ENCODE data around the gene PLA2G12B. TPM values are rescaled to one million over a fixed set of nuclear protein-coding genes. Genes with fewer than 3 reads are reported as not detected.
A peak's percentile ranks its signal among the peaks of the same experiment; 100 is the strongest.

PLA2G12B gene
- total and polyA plus RNA-seq, 2 donors: 0.09 TPM; not detected in 1

DNA sequence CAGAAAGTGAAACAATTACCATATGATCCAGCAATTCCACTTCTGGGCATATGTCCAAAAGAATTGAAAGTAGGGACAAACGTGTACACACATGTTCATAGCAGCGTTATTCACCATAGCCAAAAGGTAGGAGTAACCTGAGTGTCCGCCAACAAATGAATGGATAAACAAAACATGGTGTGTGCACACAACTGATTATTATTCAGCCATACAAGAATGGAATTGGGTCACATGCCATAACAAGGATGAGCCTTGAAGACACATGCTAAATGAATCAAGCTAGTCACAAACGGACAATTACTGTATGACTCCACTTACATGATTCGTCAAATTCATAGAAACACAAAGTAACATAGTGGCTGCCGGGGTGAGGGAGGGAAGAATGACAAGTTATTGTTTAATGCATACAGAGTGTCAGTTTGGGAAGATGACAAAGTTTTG is 65.2 kb downstream of the PLA2G12B start:
- Histone ChIP-seq H3K4me1 (ENCODE audit: control insufficient read depth in 2 of 2, insufficient read depth in 2 of 2, low read length in 2 of 2) (peaks cover 4% of the 10 kb centered on the region in 2 donors), H3K36me3 (ENCODE audit: control insufficient read depth in 2 of 2, insufficient read depth in 2 of 2, low read length in 1 of 2) (peaks cover 0 to 3% of the 10 kb centered on the region in 2 donors), H3K4me3 (ENCODE audit: low read length in 2 of 2) (no peak overlapping the region), H3K9me3 (ENCODE audit: control insufficient read depth in 2 of 2, insufficient read depth in 1 of 2, low read length in 1 of 2) (no peaks in the 10 kb centered on the region), H3K27ac (ENCODE audit: low read depth in 1 of 2, low read length in 1 of 2) (no peak overlapping the region), H3K27me3 (ENCODE audit: control insufficient read depth in 2 of 2, insufficient read depth in 1 of 2, low read length in 1 of 2) (no peaks in the 10 kb centered on the region)
- 78% methylated on average over 6 of the region's 6 CpGs for WGBS
- DNase-seq (ENCODE audit: low read depth in 6 of 9, low spot score in 9 of 9): peak in 3 of 9 donors; percentile 3 to 25 (median 5)

DNA sequence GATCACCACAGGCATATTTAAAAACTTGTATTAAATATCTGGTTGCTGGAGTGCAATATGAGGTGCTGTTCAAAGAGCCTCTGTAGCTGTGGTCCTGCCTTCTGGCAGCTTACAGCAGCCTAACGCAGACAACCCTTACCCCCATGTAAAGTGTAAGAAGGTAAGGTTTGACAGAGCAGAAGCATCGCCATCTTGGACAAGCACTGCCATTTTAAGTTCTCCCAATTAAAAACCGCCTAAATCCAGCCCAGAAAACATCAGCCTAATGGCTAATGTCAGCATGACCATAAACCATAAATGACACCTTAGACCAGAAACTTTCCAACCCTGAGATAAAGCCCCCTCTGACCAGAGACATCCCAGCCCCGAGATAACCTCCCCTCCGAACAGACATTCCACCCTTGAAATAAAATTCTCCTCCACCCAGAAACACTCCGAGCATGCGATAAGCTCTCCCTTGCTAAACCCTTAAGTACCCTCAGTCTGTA is 66.4 kb downstream of the PLA2G12B start:
- Histone ChIP-seq H3K4me1 (ENCODE audit: control insufficient read depth in 2 of 2, insufficient read depth in 2 of 2, low read length in 2 of 2) (peaks cover 4% of the 10 kb centered on the region in 2 donors), H3K9me3 (ENCODE audit: control insufficient read depth in 2 of 2, insufficient read depth in 1 of 2, low read length in 1 of 2) (no peaks in the 10 kb centered on the region), H3K27me3 (ENCODE audit: control insufficient read depth in 2 of 2, insufficient read depth in 1 of 2, low read length in 1 of 2) (no peaks in the 10 kb centered on the region), H3K4me3 (ENCODE audit: low read length in 2 of 2) (no peak overlapping the region), H3K36me3 (ENCODE audit: control insufficient read depth in 2 of 2, insufficient read depth in 2 of 2, low read length in 1 of 2) (peaks cover 0 to 3% of the 10 kb centered on the region in 2 donors), H3K27ac (ENCODE audit: low read depth in 1 of 2, low read length in 1 of 2) (no peak overlapping the region)
- 96% methylated on average over 7 of the region's 7 CpGs for WGBS
- no peak for DNase-seq (ENCODE audit: low read depth in 6 of 9, low spot score in 9 of 9)

DNA sequence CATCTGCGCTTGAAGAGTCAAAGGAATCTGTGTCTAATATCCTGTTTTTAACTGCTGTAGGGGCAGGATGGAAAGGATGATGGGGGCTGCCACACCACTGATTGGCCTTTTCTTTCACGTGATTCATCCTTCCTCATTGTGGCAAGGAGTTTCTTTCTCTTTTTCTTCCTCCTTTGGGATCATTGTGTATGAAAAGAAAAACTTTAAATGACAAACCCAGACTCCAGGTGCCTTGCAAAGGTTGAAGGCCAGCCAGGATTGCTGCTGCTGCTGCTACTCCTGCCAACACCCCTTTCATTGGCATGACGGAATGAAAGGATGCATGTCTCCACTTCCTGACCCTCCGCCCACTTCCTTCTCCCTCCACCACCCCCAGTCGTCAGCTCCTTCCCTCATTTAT is 67.6 kb downstream of the PLA2G12B start:
- Histone ChIP-seq H3K36me3 (ENCODE audit: control insufficient read depth in 2 of 2, insufficient read depth in 2 of 2, low read length in 1 of 2) (peaks cover 0 to 3% of the 10 kb centered on the region in 2 donors), H3K27ac (ENCODE audit: low read depth in 1 of 2, low read length in 1 of 2) (peak overlapping the region in 1 of 2 donors; percentile 43), H3K9me3 (ENCODE audit: control insufficient read depth in 2 of 2, insufficient read depth in 1 of 2, low read length in 1 of 2) (no peaks in the 10 kb centered on the region), H3K4me3 (ENCODE audit: low read length in 2 of 2) (no peak overlapping the region), H3K4me1 (ENCODE audit: control insufficient read depth in 2 of 2, insufficient read depth in 2 of 2, low read length in 2 of 2) (peaks cover 4% of the 10 kb centered on the region in 2 donors), H3K27me3 (ENCODE audit: control insufficient read depth in 2 of 2, insufficient read depth in 1 of 2, low read length in 1 of 2) (no peaks in the 10 kb centered on the region)
- WGBS: 38% methylated on average over 5 of the region's 5 CpGs
- DNase-seq (ENCODE audit: low read depth in 6 of 9, low spot score in 9 of 9): no peak

DNA sequence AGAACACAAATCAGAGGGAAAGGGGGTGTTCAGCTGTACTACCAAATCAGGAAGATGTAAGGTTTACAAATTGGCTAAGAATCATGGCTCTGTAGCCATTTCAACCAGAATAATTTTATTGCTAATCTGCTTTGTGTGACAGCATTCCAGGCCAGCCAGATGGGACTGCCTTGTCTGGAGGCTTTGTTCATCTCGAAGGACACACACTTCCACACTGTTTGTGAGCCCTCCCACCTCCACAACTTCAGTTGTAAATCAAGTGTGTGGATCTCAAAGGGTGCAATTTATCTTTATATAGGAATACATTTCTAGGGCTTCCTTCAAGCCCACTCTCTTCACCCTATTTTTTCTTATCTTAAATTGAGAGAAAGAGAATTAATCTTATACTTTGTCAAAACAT is 68.0 kb downstream of the PLA2G12B start:
- no peak for DNase-seq (ENCODE audit: low read depth in 6 of 9, low spot score in 9 of 9)
- Histone ChIP-seq H3K4me1 (ENCODE audit: control insufficient read depth in 2 of 2, insufficient read depth in 2 of 2, low read length in 2 of 2) (peaks cover 4% of the 10 kb centered on the region in 2 donors), H3K36me3 (ENCODE audit: control insufficient read depth in 2 of 2, insufficient read depth in 2 of 2, low read length in 1 of 2) (peaks cover 0 to 3% of the 10 kb centered on the region in 2 donors), H3K27ac (ENCODE audit: low read depth in 1 of 2, low read length in 1 of 2) (peak overlapping the region in 1 of 2 donors; percentile 55), H3K4me3 (ENCODE audit: low read length in 2 of 2) (no peak overlapping the region), H3K9me3 (ENCODE audit: control insufficient read depth in 2 of 2, insufficient read depth in 1 of 2, low read length in 1 of 2) (no peaks in the 10 kb centered on the region), H3K27me3 (ENCODE audit: control insufficient read depth in 2 of 2, insufficient read depth in 1 of 2, low read length in 1 of 2) (no peaks in the 10 kb centered on the region)
- 93% methylated on average over 1 of the region's 1 CpG for WGBS

DNA sequence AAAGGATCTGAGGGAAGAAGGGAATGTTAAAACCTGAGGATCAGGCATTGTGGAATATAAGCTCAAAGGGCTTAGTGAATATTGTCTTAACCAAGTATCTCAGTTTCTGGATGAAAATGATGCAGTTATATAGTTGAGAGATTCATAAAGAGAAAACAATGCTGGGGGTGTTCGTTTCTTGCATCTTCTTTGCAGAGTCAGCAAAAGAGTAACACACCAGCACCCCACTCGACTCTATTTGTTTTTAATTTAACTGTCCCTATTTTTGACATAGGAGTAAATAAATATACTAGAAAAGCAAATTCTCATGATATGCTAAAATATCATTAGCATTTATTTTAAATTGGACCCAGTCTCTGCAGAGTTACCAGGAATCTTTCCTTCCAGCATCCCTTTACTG is 68.7 kb downstream of the PLA2G12B start:
- Histone ChIP-seq H3K9me3 (ENCODE audit: control insufficient read depth in 2 of 2, insufficient read depth in 1 of 2, low read length in 1 of 2) (no peaks in the 10 kb centered on the region), H3K4me1 (ENCODE audit: control insufficient read depth in 2 of 2, insufficient read depth in 2 of 2, low read length in 2 of 2) (peaks cover 4% of the 10 kb centered on the region in 2 donors), H3K4me3 (ENCODE audit: low read length in 2 of 2) (no peak overlapping the region), H3K27me3 (ENCODE audit: control insufficient read depth in 2 of 2, insufficient read depth in 1 of 2, low read length in 1 of 2) (no peaks in the 10 kb centered on the region), H3K36me3 (ENCODE audit: control insufficient read depth in 2 of 2, insufficient read depth in 2 of 2, low read length in 1 of 2) (peaks cover 0 to 3% of the 10 kb centered on the region in 2 donors), H3K27ac (ENCODE audit: low read depth in 1 of 2, low read length in 1 of 2) (no peak overlapping the region)
- 98% methylated on average over 2 of the region's 2 CpGs for WGBS
- DNase-seq (ENCODE audit: low read depth in 6 of 9, low spot score in 9 of 9): no peak

Other genes starting within 250 kb of the PLA2G12B start
- 1.1 TPM for gene OIT3, start 61.1 kb downstream of the PLA2G12B start, total RNA-seq
- gene OIT3, start 61.1 kb downstream of the PLA2G12B start, polyA plus RNA-seq: 0.07 TPM
- 50.2 TPM for gene P4HA1, start 142.1 kb upstream of the PLA2G12B start, total RNA-seq
- gene P4HA1, start 142.1 kb upstream of the PLA2G12B start, polyA plus RNA-seq: 15.7 TPM
- gene NUDT13, start 155.6 kb upstream of the PLA2G12B start, total RNA-seq: 1.8 TPM
- gene NUDT13, start 155.6 kb upstream of the PLA2G12B start, polyA plus RNA-seq: 3.2 TPM
- 26.5 TPM for gene ECD, start 213.2 kb upstream of the PLA2G12B start, total RNA-seq
- 13.8 TPM for gene ECD, start 213.2 kb upstream of the PLA2G12B start, polyA plus RNA-seq
- gene FAM149B1, start 213.3 kb upstream of the PLA2G12B start, total RNA-seq: 15.2 TPM
- 29.5 TPM for gene FAM149B1, start 213.3 kb upstream of the PLA2G12B start, polyA plus RNA-seq

Data from thymus (tissue), 11 donors.